ENCODE data around the gene IL33. TPM values are rescaled to one million over a fixed set of nuclear protein-coding genes. Genes with fewer than 3 reads are reported as not detected.

The IL33 gene
- total and polyA plus RNA-seq, 2 experiments from 2014 or later: not detected

DNA sequence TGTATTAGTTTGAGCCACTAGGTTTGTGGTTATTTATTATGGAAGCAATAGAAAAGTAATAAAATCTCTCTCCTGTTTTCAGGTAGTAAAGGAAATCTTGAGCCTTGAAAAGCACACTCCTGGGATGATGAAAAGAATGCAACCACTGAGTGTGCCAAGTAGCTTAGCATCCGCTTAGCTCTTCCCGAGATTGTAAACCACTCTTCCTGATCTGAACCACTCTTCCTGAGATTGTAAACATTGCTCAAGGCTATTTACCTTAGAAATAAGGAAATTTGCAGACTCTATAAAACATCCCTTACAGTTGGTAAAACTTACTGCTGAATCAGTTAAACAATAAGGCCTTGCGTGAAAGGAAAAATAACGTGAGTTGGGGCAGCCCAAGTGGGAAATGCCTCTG is 17.4 kb upstream of the IL33 start (continued):
- TF ChIP-seq, protein P1, sequence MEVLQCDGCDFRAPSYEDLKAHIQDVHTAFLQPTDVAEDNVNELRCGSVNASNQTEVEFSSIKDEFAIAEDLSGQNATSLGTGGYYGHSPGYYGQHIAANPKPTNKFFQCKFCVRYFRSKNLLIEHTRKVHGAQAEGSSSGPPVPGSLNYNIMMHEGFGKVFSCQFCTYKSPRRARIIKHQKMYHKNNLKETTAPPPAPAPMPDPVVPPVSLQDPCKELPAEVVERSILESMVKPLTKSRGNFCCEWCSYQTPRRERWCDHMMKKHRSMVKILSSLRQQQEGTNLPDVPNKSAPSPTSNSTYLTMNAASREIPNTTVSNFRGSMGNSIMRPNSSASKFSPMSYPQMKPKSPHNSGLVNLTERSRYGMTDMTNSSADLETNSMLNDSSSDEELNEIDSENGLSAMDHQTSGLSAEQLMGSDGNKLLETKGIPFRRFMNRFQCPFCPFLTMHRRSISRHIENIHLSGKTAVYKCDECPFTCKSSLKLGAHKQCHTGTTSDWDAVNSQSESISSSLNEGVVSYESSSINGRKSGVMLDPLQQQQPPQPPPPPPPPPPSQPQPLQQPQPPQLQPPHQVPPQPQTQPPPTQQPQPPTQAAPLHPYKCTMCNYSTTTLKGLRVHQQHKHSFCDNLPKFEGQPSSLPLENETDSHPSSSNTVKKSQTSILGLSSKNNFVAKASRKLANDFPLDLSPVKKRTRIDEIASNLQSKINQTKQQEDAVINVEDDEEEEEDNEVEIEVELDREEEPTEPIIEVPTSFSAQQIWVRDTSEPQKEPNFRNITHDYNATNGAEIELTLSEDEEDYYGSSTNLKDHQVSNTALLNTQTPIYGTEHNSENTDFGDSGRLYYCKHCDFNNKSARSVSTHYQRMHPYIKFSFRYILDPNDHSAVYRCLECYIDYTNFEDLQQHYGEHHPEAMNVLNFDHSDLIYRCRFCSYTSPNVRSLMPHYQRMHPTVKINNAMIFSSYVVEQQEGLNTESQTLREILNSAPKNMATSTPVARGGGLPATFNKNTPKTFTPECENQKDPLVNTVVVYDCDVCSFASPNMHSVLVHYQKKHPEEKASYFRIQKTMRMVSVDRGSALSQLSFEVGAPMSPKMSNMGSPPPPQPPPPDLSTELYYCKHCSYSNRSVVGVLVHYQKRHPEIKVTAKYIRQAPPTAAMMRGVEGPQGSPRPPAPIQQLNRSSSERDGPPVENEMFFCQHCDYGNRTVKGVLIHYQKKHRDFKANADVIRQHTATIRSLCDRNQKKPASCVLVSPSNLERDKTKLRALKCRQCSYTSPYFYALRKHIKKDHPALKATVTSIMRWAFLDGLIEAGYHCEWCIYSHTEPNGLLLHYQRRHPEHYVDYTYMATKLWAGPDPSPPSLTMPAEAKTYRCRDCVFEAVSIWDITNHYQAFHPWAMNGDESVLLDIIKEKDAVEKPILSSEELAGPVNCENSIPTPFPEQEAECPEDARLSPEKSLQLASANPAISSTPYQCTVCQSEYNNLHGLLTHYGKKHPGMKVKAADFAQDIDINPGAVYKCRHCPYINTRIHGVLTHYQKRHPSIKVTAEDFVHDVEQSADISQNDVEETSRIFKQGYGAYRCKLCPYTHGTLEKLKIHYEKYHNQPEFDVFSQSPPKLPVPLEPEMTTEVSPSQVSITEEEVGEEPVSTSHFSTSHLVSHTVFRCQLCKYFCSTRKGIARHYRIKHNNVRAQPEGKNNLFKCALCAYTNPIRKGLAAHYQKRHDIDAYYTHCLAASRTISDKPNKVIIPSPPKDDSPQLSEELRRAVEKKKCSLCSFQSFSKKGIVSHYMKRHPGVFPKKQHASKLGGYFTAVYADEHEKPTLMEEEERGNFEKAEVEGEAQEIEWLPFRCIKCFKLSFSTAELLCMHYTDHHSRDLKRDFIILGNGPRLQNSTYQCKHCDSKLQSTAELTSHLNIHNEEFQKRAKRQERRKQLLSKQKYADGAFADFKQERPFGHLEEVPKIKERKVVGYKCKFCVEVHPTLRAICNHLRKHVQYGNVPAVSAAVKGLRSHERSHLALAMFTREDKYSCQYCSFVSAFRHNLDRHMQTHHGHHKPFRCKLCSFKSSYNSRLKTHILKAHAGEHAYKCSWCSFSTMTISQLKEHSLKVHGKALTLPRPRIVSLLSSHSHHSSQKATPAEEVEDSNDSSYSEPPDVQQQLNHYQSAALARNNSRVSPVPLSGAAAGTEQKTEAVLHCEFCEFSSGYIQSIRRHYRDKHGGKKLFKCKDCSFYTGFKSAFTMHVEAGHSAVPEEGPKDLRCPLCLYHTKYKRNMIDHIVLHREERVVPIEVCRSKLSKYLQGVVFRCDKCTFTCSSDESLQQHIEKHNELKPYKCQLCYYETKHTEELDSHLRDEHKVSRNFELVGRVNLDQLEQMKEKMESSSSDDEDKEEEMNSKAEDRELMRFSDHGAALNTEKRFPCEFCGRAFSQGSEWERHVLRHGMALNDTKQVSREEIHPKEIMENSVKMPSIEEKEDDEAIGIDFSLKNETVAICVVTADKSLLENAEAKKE (CRISPR knock-in tag; IDR thresholded peaks at IDR 0.05): no peak

DNA sequence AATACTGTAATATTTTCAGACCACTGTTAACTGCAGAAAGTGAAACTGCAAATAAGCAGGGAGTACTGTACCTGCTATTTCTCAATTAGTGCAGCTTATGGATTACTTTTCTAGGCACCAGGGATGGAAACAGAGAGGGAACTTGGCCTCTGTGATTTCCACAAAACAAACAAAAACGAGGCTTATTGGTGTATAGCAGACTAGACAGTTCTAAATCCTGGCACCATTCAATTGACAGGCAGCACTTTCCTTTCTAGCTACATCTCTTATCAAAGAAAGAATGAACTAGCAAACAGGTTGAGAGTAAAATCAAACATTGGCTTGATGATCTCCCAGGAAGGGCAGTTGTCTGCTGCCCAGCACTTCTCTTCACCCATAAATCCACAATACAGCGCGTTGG is 16.0 kb upstream of the IL33 start:
- H3K27ac ChIP-seq (ENCODE audit: low read depth): no peak overlapping the region
- ATAC-seq: no peak
- no peak overlapping the region for H3K4me2 ChIP-seq
- H3K9me2 ChIP-seq (ENCODE audit: insufficient read depth): no peaks in the 10 kb centered on the region; the same call in 1 of the 2 replicates
- H3K9me3 Mint-ChIP-seq: no peaks in the 10 kb centered on the region; the same call in 2 of the 3 replicates
- no peak overlapping the region for H3K4me3 ChIP-seq
- no peak for DNase-seq (ENCODE audit: low spot score)
- H3K27me3 Mint-ChIP-seq (ENCODE audit: insufficient read depth, low read depth, poor library complexity): no peaks in the 10 kb centered on the region
- no peaks in the 10 kb centered on the region for H4K20me1 ChIP-seq (replicated peaks; ENCODE audit: insufficient read depth)
- no peaks in the 10 kb centered on the region for H3K79me2 ChIP-seq (replicated peaks; ENCODE audit: insufficient read depth)
- no peak overlapping the region for H3K27ac Mint-ChIP-seq
- H3K27me3 ChIP-seq (ENCODE audit: insufficient read depth): no peaks in the 10 kb centered on the region
- peaks cover 3% of the 10 kb centered on the region; the same call in 2 of the 3 replicates for H3K4me1 Mint-ChIP-seq
- H3F3A ChIP-seq (replicated peaks; ENCODE audit: low read depth): no peaks in the 10 kb centered on the region
- no peak overlapping the region for H3K4me3 Mint-ChIP-seq
- no peaks in the 10 kb centered on the region for H3K36me3 ChIP-seq (ENCODE audit: insufficient read depth)
- no peak overlapping the region for H2AFZ ChIP-seq
- no peaks in the 10 kb centered on the region for H3K36me3 Mint-ChIP-seq (ENCODE audit: low read depth)
- H3K4me1 ChIP-seq (ENCODE audit: insufficient read depth): peaks cover under 1% of the 10 kb centered on the region
- no peak for TF ChIP-seq ZNF114 (CRISPR knock-in tag; IDR thresholded peaks at IDR 0.05)
- TF ChIP-seq, protein P2, sequence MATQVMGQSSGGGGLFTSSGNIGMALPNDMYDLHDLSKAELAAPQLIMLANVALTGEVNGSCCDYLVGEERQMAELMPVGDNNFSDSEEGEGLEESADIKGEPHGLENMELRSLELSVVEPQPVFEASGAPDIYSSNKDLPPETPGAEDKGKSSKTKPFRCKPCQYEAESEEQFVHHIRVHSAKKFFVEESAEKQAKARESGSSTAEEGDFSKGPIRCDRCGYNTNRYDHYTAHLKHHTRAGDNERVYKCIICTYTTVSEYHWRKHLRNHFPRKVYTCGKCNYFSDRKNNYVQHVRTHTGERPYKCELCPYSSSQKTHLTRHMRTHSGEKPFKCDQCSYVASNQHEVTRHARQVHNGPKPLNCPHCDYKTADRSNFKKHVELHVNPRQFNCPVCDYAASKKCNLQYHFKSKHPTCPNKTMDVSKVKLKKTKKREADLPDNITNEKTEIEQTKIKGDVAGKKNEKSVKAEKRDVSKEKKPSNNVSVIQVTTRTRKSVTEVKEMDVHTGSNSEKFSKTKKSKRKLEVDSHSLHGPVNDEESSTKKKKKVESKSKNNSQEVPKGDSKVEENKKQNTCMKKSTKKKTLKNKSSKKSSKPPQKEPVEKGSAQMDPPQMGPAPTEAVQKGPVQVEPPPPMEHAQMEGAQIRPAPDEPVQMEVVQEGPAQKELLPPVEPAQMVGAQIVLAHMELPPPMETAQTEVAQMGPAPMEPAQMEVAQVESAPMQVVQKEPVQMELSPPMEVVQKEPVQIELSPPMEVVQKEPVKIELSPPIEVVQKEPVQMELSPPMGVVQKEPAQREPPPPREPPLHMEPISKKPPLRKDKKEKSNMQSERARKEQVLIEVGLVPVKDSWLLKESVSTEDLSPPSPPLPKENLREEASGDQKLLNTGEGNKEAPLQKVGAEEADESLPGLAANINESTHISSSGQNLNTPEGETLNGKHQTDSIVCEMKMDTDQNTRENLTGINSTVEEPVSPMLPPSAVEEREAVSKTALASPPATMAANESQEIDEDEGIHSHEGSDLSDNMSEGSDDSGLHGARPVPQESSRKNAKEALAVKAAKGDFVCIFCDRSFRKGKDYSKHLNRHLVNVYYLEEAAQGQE (IDR thresholded peaks at IDR 0.05; ENCODE audit: unreplicated experiment): no peak
- no peak for TF ChIP-seq POLR2AphosphoS5 (IDR thresholded peaks at IDR 0.05; ENCODE audit: low read depth)
- no peak for TF ChIP-seq STAT1 (IDR thresholded peaks at IDR 0.05; ENCODE audit: unreplicated experiment)
- no peak for TF ChIP-seq NANOG (IDR thresholded peaks at IDR 0.05; ENCODE audit: borderline replicate concordance)
- TF ChIP-seq, protein P1 (CRISPR knock-in tag; IDR thresholded peaks at IDR 0.05): no peak

Data from GM23338 (cell line).